Body of pancreas (tissue), 4 donors: ENCODE results near the gene TJP1.

ENCODE experiments used
- POLR2A ChIP-seq, 3 donors: fragments of 450-650 bp; IDR thresholded peaks; one replicate each; pipeline ENCODE4 v1.6.1; 2016; ENCODE audit warnings: antibody characterized with exemption in 3 of 3, mild to moderate bottlenecking in 2 of 3
- TF ChIP-seq, protein P1 (sequence below), 7 experiments: fragments of 450-650 bp in 4 of 7; fragments of 200-600 bp in 3 of 7; sonication (generic) in 3 of 7; IDR thresholded peaks; one replicate each; pipeline ENCODE4 v1.5.1; 2016 to 2019; ENCODE audit warnings: antibody characterized with exemption in 7 of 7

DNA sequence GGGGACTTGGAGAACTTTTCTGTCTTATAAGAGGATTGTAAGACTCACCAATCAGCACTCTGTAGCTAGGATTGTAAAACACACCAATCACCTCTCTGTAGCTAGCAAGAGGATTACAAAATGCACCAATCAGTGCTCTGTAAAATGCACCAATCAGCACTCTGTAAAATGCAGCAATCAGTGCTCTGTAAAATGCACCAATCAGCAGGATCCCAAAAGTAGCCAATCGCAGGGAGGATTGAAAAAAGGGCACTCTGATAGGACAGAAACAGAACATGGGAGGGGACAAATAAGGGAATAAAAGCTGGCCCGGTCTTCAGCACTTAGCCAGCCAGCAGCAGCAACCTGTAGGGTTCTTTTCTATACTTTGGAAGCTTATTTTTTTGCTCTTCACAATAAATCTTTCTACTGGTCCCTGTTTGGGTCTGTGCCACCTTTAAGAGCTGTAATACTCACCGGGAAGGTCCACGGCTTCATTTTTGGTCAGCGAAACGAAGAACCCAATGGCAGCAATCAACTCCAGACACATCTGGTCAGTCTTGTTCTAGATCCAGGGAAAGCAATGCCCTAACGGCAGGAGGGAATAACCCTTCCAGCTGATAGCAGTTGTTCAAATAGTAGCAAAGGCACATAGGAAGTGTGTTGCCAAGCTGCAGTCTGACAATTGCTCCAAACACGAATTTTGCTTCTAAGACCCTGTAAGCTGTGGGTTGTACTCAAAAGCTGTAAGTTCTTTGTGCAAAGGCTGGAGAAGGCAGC is 135.6 kb downstream of the TJP1 start:
- TF ChIP-seq, protein P1, sequence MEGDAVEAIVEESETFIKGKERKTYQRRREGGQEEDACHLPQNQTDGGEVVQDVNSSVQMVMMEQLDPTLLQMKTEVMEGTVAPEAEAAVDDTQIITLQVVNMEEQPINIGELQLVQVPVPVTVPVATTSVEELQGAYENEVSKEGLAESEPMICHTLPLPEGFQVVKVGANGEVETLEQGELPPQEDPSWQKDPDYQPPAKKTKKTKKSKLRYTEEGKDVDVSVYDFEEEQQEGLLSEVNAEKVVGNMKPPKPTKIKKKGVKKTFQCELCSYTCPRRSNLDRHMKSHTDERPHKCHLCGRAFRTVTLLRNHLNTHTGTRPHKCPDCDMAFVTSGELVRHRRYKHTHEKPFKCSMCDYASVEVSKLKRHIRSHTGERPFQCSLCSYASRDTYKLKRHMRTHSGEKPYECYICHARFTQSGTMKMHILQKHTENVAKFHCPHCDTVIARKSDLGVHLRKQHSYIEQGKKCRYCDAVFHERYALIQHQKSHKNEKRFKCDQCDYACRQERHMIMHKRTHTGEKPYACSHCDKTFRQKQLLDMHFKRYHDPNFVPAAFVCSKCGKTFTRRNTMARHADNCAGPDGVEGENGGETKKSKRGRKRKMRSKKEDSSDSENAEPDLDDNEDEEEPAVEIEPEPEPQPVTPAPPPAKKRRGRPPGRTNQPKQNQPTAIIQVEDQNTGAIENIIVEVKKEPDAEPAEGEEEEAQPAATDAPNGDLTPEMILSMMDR (IDR thresholded peaks at IDR 0.05), result peak in 1 of 7 experiments; percentile 5
- no peak for TF ChIP-seq POLR2A (IDR thresholded peaks at IDR 0.05)
